ENCODE measurements around the gene RAPGEF1. TPM values are rescaled to one million over a fixed set of nuclear protein-coding genes. Genes with fewer than 3 reads are reported as not detected.
A peak's percentile ranks its signal among the peaks of the same experiment; 100 is the strongest.

The RAPGEF1 gene
- total and polyA plus RNA-seq, 2 of the 13 experiments (the other 11 are each of a cell fraction or from before 2014, with no cell fraction given), result 21.2 to 38.9 TPM

GRCh38 chr9:131773911-131774379 lies 34.1 kb upstream of the RAPGEF1 start (continued):
- peak in 1 of 2 experiments; percentile 55; a peak in 1 of 4 replicates for TF ChIP-seq KLF16 (CRISPR knock-in tag; IDR thresholded peaks at IDR 0.05)
- TF ChIP-seq, protein P1, sequence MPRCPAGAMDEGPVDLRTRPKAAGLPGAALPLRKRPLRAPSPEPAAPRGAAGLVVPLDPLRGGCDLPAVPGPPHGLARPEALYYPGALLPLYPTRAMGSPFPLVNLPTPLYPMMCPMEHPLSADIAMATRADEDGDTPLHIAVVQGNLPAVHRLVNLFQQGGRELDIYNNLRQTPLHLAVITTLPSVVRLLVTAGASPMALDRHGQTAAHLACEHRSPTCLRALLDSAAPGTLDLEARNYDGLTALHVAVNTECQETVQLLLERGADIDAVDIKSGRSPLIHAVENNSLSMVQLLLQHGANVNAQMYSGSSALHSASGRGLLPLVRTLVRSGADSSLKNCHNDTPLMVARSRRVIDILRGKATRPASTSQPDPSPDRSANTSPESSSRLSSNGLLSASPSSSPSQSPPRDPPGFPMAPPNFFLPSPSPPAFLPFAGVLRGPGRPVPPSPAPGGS (CRISPR knock-in tag; IDR thresholded peaks at IDR 0.05), result no peak
- no peak for TF ChIP-seq DZIP1 (CRISPR knock-in tag; IDR thresholded peaks at IDR 0.05)
- TF ChIP-seq SP1 (IDR thresholded peaks at IDR 0.05), result no peak
- no peak for TF ChIP-seq SP1 (CRISPR knock-in tag; IDR thresholded peaks at IDR 0.05)
- no peak for TF ChIP-seq ZNF598 (CRISPR knock-in tag; IDR thresholded peaks at IDR 0.05; ENCODE audit: borderline replicate concordance)
- no peak for TF ChIP-seq ZGPAT (CRISPR knock-in tag; IDR thresholded peaks at IDR 0.05)
- no peak for TF ChIP-seq GTF3A (CRISPR knock-in tag; conservative IDR thresholded peaks at IDR 0.05)
- TF ChIP-seq GLI4 (CRISPR knock-in tag; IDR thresholded peaks at IDR 0.05; ENCODE audit: borderline replicate concordance), result no peak
- TF ChIP-seq GRHL1 (CRISPR knock-in tag; conservative IDR thresholded peaks at IDR 0.05), result no peak
- TF ChIP-seq ZBTB26 (CRISPR knock-in tag; IDR thresholded peaks at IDR 0.05; ENCODE audit: borderline replicate concordance), result 0 out of 2 replicates have a peak, but pooled peaks have one; percentile 48
- TF ChIP-seq, protein P2, sequence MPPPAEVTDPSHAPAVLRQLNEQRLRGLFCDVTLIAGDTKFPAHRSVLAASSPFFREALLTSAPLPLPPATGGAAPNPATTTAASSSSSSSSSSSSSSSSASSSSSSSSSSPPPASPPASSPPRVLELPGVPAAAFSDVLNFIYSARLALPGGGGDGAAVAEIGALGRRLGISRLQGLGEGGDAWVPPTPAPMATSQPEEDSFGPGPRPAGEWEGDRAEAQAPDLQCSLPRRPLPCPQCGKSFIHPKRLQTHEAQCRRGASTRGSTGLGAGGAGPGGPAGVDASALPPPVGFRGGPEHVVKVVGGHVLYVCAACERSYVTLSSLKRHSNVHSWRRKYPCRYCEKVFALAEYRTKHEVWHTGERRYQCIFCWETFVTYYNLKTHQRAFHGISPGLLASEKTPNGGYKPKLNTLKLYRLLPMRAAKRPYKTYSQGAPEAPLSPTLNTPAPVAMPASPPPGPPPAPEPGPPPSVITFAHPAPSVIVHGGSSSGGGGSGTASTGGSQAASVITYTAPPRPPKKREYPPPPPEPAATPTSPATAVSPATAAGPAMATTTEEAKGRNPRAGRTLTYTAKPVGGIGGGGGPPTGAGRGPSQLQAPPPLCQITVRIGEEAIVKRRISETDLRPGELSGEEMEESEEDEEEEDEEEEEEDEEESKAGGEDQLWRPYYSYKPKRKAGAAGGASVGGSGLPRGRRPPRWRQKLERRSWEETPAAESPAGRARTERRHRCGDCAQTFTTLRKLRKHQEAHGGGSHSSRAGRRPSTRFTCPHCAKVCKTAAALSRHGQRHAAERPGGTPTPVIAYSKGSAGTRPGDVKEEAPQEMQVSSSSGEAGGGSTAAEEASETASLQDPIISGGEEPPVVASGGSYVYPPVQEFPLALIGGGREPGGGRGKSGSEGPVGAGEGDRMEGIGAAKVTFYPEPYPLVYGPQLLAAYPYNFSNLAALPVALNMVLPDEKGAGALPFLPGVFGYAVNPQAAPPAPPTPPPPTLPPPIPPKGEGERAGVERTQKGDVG (CRISPR knock-in tag; IDR thresholded peaks at IDR 0.05; ENCODE audit: borderline replicate concordance), result no peak
- peak; percentile 97 for TF ChIP-seq MIER2 (CRISPR knock-in tag; IDR thresholded peaks at IDR 0.05)
- TF ChIP-seq, protein P3, sequence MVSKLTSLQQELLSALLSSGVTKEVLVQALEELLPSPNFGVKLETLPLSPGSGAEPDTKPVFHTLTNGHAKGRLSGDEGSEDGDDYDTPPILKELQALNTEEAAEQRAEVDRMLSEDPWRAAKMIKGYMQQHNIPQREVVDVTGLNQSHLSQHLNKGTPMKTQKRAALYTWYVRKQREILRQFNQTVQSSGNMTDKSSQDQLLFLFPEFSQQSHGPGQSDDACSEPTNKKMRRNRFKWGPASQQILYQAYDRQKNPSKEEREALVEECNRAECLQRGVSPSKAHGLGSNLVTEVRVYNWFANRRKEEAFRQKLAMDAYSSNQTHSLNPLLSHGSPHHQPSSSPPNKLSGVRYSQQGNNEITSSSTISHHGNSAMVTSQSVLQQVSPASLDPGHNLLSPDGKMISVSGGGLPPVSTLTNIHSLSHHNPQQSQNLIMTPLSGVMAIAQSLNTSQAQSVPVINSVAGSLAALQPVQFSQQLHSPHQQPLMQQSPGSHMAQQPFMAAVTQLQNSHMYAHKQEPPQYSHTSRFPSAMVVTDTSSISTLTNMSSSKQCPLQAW (CRISPR knock-in tag; IDR thresholded peaks at IDR 0.05), result no peak
- no peak for TF ChIP-seq PPARG (CRISPR knock-in tag; conservative IDR thresholded peaks at IDR 0.05)
- no peak for TF ChIP-seq TMF1 (CRISPR knock-in tag; IDR thresholded peaks at IDR 0.05; ENCODE audit: low read depth)
